ENCODE data around the gene PIGQ.

DNA sequence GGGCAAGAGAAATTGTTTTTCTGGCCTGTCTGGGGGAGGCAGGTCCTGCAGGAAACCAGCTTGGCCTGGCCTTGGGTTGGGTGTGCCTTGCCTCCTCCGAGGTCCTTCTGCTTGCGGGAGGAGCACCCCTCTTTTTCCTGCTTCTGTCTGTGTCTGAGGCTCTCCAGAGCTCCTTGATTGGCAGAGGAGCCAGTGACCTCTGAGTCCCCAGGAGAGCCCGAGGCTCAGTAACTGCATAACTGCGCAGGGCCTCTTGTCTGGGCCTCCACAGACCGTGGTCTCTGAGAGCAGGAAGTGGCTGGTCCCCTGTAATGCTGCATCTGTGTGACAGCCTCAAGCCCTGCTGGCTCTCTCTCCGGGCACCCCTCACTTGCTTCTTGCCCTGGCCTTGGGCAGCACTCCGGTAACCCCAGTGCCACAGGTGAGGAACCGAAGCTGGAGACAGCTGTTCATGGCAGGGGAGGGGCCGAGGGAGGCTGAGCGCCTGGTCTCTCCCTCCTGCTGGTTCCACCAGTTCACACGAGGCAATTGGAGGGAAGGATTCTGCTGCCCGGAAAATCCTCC is 40.7 kb upstream of the PIGQ start:
- TF ChIP-seq, protein P1, sequence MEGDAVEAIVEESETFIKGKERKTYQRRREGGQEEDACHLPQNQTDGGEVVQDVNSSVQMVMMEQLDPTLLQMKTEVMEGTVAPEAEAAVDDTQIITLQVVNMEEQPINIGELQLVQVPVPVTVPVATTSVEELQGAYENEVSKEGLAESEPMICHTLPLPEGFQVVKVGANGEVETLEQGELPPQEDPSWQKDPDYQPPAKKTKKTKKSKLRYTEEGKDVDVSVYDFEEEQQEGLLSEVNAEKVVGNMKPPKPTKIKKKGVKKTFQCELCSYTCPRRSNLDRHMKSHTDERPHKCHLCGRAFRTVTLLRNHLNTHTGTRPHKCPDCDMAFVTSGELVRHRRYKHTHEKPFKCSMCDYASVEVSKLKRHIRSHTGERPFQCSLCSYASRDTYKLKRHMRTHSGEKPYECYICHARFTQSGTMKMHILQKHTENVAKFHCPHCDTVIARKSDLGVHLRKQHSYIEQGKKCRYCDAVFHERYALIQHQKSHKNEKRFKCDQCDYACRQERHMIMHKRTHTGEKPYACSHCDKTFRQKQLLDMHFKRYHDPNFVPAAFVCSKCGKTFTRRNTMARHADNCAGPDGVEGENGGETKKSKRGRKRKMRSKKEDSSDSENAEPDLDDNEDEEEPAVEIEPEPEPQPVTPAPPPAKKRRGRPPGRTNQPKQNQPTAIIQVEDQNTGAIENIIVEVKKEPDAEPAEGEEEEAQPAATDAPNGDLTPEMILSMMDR (conservative IDR thresholded peaks at IDR 0.05; ENCODE audit: low read depth in 2 of 2): no peak
- no peak for TF ChIP-seq POLR2AphosphoS5 (IDR thresholded peaks at IDR 0.05; ENCODE audit: low read depth)
- TF ChIP-seq, protein P2, sequence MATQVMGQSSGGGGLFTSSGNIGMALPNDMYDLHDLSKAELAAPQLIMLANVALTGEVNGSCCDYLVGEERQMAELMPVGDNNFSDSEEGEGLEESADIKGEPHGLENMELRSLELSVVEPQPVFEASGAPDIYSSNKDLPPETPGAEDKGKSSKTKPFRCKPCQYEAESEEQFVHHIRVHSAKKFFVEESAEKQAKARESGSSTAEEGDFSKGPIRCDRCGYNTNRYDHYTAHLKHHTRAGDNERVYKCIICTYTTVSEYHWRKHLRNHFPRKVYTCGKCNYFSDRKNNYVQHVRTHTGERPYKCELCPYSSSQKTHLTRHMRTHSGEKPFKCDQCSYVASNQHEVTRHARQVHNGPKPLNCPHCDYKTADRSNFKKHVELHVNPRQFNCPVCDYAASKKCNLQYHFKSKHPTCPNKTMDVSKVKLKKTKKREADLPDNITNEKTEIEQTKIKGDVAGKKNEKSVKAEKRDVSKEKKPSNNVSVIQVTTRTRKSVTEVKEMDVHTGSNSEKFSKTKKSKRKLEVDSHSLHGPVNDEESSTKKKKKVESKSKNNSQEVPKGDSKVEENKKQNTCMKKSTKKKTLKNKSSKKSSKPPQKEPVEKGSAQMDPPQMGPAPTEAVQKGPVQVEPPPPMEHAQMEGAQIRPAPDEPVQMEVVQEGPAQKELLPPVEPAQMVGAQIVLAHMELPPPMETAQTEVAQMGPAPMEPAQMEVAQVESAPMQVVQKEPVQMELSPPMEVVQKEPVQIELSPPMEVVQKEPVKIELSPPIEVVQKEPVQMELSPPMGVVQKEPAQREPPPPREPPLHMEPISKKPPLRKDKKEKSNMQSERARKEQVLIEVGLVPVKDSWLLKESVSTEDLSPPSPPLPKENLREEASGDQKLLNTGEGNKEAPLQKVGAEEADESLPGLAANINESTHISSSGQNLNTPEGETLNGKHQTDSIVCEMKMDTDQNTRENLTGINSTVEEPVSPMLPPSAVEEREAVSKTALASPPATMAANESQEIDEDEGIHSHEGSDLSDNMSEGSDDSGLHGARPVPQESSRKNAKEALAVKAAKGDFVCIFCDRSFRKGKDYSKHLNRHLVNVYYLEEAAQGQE (IDR thresholded peaks at IDR 0.05; ENCODE audit: unreplicated experiment): no peak
- no peak for TF ChIP-seq STAT1 (IDR thresholded peaks at IDR 0.05; ENCODE audit: unreplicated experiment)
- TF ChIP-seq ZNF114 (CRISPR knock-in tag; IDR thresholded peaks at IDR 0.05): no peak
- TF ChIP-seq EZH2phosphoT487 (IDR thresholded peaks at IDR 0.05; ENCODE audit: unreplicated experiment): no peak
- TF ChIP-seq CREB1 (CRISPR knock-in tag; IDR thresholded peaks at IDR 0.05; ENCODE audit: low read depth): no peak

All from GM23338 (cell line).